HG03039 (cell line): ENCODE results near the gene SFMBT1.

Experiments used
- ATAC-seq: cut with Tn5 transposase; IDR thresholded peaks from one replicate; pipeline ENCODE4 v1.9.1; 2021; ENCODE audit warnings: mild to moderate bottlenecking, moderate library complexity; ENCODE audit not compliant: unreplicated experiment

The SFMBT1 gene

DNA sequence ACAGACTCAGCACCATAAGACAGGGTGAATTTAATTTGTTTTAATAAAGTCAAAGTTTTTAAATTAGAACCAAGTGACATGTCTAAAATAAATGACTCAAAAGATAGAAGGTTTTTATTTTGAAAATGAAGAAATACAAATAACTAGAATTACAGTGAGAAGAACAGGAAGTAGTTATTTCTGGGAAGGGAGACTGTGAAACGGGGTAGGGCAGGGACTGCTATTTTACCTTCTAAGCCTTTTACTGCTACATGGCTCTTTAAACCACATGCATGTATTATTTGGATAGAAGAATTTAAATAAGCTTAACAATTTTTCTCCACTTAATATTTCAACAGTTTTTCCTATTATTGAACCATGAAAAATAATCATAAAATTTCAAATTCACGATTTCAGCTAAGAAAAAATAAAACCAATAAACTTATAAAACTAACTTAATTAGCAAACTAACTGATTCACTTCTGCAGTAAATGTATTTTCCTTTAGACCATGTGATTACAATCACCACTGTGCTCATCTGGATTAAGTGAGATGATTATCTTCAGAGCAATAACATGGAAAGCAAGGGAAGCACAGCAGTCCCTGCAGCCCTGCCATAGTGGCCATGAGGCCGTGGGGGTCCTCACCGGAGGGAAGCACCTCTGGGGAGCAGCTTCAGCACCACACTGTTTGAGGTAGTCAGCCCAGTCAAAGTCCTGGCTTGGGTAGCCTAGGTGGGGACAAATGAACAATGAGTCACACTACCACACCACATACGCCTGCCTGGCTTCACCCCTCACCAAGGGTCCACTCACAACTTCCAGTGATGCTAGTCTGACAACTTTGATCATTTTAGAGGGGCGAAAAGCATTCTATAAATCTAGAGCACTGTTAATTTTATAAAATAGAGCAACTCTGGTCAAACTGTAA is 120.2 kb downstream of the SFMBT1 start:
- ATAC-seq: no peak

DNA sequence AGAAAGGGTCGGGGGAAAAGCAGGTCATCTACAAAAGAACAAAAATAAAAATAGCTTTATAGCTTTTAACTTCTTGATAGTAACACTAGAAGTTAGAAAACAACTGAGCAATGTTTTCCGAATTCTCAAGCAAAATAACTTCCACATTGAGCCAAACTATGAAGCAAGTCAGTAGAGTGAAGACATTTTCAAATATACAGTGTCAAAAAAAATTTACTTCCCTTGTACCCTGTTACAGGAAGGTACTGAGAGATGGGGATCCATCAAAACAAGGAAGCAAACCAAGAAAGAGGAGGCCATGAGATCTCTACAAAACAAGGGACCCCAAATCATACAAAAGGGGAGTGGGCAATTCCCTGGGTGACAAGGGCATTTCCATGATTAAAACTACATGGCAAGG is 121.9 kb downstream of the SFMBT1 start:
- no peak for ATAC-seq

DNA sequence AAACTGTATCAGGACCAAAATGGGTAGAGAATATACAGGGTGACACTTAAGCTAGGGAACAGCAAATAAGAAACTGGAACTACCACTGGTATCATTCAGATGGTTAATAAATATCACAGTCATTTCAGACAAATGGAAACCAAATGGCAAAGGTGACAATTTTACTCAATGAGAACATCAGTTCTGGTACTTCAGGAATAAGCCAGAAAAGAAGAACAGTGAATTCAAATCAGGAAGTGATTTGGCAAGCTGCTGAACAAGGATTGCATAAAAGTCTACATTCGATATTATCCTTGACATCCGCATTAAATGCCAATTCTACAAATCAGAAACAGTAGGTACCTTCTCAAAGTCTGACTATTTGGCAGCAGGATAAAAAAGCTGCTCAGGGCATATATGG is 125.0 kb downstream of the SFMBT1 start:
- no peak for ATAC-seq

DNA sequence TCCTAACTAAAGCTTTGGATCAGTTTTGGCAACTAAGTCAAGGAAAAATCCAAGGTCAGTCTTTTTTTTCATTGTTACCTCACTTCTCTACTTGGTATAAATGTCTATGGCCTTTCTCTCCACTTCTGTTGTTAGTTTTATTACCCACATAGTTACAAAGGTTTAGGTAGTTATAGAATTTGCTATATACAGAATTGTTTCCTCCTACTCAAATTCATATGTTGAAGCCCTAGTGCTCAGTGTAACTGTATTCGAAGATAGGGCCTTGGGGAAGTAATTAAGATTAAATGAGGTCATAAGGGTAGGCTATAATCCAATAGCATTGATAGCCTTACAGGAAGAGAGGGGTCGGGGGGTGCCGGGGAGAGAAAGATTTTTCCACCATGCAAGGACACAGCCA is 128.8 kb downstream of the SFMBT1 start:
- ATAC-seq: no peak

DNA sequence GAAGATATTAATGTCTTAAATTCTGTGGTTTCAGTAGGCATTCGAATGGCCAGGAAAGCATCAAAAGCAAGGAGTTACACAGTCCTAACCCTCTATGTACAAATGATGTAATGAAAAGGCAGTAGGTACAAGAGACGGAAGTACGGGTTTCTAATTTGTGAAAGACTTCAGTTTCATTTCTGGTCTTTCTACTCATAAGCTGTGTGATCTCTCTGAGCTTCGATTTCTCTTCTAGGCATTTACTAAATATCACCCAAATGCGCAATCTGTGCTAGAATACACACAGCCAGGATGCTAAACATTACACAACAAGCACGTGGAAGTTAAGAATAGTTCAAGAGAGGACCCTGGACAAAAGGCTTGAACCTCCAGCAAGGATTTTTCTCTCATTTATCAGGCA is 130.6 kb downstream of the SFMBT1 start:
- ATAC-seq: no peak

DNA sequence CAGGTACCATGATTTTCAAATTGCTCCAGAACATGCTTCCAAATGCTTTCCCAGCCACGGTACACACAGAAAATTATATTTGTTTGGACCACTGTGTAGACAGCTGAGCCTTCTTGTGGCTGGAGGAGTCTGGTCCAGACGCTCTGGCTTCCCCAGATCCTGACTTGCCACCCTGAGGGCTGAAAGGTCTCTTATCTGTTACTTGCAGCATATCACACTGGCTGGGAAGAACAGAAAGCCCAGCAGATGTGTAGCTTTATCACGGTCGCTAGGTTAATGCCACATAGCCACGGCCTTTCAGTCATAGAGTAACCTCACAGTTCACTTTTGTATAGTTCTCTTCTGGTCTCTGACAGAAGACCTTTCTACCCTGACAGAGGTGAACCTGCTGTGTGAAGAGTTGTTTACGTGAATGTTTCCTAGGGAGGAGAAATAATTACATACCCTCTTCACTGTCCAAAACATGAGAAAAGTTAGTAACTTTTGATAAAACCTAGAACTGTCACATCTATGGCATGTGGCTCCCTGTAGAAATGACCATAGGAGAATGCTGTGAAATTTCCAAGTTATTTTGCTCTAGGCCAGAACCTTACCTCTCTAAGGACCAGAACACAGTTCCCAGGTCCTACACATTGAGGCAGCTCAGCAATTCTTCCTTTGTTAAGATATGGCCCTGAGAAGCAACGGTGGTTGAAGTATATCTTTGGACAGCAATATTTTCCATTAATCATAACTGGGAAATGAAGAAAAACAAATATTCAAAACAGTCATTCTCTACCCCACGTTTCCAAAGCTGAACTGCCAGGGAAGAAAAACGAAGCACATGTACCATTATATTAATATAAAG is 132.8 kb downstream of the SFMBT1 start:
- no peak for ATAC-seq

DNA sequence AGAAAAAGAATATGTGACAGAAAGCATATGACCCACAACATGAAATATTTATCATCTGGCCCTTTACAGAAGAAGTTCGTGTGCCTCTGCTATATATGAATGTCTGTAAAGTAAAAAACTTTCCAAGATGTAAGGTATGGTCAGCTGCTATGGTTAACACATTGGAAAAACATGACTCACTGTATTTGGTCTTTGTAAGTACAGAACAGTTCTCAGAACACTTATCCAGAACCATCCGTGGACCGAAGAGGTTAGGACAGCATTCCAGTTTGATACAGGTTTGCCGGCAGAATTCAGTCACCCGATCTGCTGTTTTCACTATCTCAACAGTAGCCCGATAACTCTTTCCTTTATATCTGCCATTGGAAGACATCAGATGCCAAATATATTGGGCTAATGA is 135.1 kb downstream of the SFMBT1 start:
- no peak for ATAC-seq

DNA sequence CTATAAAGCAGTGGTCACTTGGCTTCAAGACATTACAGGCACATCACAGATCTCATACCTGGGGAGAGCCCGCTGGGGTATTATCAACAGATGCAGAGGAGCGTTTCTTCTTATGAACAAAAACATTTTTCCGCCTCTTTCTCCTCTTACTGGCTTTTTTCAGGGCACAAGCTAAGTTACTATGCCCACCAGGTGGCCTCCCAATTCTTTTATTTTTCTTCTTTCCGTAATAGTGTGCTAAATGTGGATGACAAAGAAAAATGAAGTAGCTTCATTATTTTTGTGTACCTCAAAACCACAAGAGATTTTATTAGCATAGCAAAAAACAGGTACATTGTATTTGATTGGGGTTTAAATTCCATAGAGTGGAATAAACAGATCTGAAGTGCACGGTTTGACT is 138.4 kb downstream of the SFMBT1 start:
- ATAC-seq: no peak

DNA sequence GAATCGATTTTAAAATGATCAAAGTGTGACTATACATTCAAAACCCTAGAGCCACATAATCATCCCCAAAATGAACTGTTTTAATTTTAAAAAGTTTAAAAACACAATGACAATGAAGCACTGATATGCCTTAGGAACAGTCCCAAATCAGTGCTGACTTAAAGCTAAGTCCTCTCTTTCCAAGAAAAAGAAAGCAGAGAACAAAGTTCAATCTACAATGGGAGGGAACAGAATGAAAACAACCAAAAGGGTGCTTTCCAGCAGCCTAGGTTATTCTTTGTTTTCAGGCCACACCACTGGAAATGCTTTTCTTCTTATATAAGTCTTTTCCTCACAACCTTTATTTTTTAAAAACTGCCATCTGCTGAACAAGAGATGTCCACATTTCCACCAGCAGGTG is 141.3 kb downstream of the SFMBT1 start:
- no peak for ATAC-seq

DNA sequence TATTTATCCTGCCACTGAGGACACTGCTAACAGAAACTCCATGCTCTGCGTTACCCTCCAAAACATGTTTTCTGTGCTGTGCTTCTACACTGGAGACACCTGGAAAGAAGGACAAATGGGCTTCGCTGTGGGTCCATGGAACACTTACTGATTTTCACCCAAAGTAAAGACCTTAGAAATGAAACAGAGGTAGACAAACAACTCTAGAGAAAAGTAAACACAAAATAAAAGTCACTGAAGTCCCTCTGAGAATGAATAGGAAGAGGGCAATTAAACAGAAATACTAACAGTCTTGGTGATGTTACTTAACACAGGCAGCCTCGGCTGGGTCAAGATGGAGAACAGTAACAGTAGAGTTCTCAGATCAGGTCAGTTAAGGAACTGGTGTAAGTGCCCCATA is 141.9 kb downstream of the SFMBT1 start:
- ATAC-seq: no peak

DNA sequence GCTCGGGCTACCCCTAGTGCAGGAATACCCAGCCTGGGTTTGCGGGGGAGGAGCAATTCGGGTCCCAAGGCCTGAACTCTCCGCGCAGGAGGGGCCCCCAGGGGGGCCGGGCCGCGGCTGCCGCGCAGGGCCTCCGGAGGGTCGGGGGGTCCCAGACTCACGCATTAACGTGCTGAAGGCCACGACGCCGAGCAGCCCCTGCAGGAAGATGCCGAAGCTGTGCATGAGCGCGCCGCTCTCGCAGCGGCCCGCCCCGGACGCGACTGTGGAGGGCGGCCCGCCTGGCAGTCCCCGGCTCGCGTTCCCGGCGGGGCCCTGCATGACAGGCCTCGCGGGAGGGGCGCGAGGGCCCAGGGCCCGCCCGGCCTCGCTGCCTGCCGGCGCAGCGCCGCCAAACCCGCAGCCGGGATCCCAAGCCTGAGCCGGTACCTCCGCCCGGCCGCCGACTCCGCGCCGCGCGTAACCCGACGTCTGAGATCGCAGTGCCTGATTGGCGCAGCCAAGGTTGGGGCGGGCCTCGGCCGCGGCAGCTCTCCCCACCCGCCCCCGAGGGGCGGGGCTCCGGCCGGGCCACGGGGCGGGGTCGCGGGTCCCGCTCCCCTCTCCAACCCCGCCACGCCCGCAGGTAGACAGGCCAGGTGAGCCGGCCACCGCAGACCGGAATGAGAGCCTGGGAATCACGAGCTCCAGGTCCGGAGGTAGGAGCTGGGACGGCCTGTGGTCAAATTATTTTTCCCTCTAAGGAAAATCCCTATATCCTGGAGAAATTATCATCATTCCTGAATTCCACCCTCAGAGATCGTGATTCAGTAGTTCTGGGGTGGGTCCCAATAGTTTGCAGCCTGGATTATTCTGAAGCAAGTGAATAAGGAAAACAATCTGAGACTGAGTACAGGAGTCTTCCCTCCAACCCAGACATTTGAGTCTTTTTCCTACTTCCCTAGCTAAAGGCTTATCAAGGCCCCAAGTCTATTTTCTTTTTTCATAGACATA is 148.4 kb downstream of the SFMBT1 start, which contains the start of gene STIMATE:
STIMATE (minus strand) TSS at position 419 of the 993 bp plus-strand sequence; CDS start at position 321, 98 bp downstream.
- peak; percentile 85 for ATAC-seq

DNA sequence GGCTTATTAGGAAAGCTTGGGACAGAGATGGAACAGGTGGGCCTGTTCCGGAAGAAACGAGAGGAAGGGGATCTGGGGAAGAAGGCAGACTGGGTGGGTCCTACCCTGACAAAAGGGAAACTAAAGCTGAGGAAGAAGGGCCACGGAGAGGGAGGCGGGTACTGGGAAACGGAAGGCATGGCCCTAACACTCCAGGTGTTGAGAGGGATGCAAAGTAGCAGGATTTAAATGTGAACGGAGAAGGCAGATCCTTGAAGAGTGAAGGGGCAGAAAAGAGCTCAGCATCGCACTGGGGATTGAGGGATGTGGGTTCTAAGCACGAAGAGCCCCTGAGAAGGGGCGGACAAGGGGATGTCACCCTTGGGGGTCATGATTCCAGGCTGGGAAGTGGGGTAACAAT is 149.3 kb downstream of the SFMBT1 start:
- ATAC-seq: no peak

DNA sequence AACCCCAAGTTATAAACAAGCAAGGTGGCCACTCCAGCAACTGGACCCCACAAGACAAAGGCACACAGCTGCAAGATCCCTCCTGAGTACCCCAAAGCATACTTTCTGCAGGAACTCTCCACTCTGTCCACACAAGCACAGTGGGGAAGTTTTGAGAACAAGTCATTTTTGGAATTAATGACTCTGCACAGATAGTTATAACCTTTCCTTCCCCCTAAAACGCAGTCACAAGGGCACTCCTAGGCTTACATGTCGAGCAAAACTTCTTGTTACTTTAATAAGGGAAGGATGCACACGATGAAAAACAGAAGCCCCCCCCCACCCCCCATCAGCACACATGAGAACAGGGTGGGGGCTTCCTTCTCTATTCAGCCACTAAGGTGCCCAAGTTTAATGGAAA is 149.7 kb downstream of the SFMBT1 start:
- ATAC-seq: no peak

DNA sequence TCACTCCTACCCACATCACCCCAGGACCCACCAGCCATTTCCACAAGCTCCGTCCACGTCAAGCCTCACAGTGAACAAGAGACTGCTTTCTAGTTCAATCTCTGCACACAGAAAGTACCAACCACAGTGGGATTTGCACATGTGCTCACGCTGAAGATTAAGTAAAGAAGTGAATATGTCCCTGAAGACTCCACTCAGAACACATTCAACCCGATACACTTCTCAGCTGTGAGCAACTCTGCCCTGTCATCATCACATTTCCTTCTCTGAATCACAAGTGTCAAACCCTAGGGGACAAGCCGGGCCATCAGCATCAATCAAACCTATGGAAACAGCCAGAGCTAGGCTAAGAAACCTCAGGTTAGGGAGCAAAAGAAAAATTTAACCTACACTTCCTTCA is 150.5 kb downstream of the SFMBT1 start:
- no peak for ATAC-seq

DNA sequence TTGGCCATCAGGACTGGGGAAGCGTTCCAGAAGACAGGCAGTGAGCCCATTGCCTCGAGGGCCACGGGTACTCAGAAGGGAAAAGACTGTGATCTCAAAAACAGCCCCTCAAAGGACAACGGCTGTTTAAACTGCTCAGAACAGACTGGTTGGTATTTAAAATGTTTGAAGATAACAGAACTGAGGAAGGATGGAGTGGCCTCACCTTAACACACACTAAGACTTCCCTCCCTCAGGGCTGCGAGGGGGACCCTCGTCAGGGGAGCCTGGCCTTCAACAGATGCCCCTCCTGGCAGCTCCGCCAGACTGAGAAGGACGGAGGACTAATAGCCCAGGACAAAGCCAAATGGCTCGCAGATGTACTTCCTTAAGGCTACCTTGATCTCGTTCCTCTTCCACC is 151.1 kb downstream of the SFMBT1 start:
- ATAC-seq: no peak

DNA sequence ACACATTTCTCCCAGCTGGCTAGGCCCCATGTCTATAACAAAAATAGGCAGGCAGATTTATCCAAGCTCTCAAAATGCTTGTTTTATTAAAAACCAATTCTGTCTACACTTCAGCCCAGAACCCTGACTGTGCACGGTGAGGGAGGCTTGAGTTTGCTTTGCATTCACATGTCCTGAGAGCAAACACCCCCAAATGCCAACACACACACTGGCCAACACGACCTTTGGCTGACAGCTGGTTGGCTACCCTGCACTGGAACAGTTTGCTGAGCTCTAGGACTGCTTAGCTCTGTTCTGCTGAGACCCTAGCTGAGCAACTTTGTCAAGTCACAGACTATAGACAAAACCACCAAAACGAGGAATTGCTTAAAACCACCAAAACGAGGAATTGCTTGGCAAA is 152.2 kb downstream of the SFMBT1 start:
- ATAC-seq: no peak

DNA sequence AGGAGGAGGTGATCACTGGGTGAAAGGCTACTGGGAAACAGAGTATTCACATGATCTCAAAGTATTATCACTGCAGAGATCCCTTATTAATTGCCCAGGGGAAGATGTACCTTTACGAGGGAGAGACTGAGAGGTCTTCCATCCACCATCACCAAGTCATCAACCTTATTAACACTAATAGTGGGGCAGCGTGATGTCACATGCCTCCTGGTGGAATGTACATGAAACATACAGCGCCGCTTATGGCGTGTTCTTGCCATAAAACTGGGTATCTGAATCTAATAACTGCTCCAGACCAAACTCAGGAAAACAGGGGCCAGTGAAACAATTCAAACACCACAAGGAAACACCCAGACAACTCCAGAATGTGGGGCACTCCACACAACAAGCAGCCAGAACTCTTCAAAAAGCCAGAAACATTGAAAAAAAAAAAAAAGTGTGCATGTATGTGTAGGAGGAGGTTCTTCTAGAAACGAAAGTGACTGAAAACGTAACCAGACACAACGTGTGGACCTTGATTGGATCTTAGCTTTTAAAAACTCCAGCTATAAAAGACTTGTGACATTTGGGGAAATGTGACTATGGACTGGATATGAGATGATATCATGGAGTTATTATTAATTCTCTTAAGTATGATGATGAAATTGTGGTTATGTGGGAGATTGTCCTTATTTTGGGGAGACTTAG is 153.1 kb downstream of the SFMBT1 start:
- ATAC-seq: no peak

DNA sequence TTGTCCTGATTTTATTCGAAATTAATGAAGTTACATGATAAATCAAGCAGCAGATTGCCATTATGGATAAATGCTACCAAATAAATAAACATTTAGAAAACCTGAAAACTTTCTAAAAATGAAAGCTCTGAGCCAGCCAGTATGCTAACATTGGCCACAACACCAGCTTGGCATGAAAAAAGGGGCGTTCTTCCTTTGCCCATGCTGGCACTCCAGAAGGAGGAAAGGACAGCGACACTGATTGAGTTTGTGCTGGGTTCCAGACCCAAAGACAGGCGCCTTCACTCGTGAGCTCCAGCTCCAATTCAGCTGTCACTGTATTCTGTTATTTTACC is 153.6 kb downstream of the SFMBT1 start:
- no peak for ATAC-seq

DNA sequence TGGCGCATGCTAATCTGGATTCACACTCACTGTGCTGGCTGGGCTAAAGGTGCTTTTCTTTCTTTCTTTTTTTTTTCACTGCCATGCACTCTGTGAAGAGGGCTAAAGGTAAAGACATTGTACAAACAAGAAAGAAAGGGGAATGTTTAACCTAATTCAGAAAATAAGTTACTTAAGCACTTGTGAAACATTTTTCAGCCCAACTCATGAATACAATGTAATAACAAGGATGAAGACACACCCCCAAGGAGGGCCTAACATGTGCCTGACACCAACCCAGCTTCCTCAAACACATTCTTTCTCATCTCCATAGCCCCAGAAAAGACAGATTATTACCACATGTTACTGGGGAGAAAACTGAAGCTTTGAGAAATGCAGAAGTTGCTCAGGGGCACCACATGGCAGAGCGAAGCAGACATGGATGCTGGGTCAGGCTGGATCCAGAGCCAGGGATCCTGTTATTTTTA is 154.2 kb downstream of the SFMBT1 start:
- no peak for ATAC-seq

DNA sequence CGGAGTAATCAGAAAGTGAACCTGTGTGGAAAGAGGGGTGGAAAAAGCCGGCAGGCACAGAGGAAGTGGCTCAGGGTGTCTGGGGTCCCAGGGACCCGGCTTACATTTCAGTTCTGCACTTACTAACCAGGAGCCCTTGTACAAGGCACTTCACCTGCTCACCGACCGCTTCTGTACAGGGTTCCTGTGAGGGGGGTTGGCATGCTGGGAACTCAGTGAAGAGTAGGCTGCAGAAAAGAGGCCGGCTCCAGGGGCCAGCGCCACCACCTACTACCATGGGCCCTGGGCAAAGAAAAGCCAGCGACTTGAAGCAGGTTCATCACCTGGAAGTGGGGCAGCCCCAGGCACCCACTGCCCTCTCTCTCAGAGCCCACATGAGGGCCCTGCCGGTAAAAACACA is 154.7 kb downstream of the SFMBT1 start:
- no peak for ATAC-seq
